Measurements from ENCODE around the gene PHF2.

The PHF2 gene

GRCh38 chr9:93659044-93659836 lies 82.9 kb downstream of the PHF2 start:
- WGBS, 2 donors (ENCODE audit: extremely low coverage in 2 of 2, insufficient read length in 2 of 2, insufficient replicate concordance in 1 of 2) = no CpG with 5 or more reads among the region's 12 CpGs
- H3K27me3 ChIP-seq (ENCODE audit: control insufficient read depth in 3 of 3, insufficient read depth in 3 of 3, low read depth in 1 of 3, low read length in 3 of 3) = no peaks in the 10 kb centered on the region

GRCh38 chr9:93659837-93660177 lies 83.4 kb downstream of the PHF2 start:
- Histone ChIP-seq H3K27ac (replicated peaks; ENCODE audit: low read length) (no peak overlapping the region), H4K91ac (ENCODE audit: low read depth, low read length, poor library complexity) (no peak overlapping the region), H3K4me2 (ENCODE audit: insufficient read depth, low read length, poor library complexity, severe bottlenecking) (no peak overlapping the region), H2AFZ (ENCODE audit: low read length) (no peak overlapping the region), H3K4me3 (ENCODE audit: low read length in 2 of 2) (no peak overlapping the region), H3K79me1 (ENCODE audit: low read depth, low read length) (peaks cover 2% of the 10 kb centered on the region), H3K36me3 (replicated peaks in 1 of 2; ENCODE audit: control insufficient read depth in 2 of 2, insufficient read depth in 2 of 2, low read length in 2 of 2) (peaks cover 18 to 91% of the 10 kb centered on the region in 2 donors), H2BK15ac (ENCODE audit: low read length) (no peak overlapping the region), H3K23ac (ENCODE audit: low read depth, low read length, poor library complexity) (no peak overlapping the region), H2BK5ac (ENCODE audit: low read length) (no peak overlapping the region), H3K9me3 (replicated peaks in 1 of 2; ENCODE audit: control insufficient read depth in 2 of 2, insufficient read depth in 1 of 2, low read depth in 1 of 2, low read length in 2 of 2) (peaks cover 0 to 4% of the 10 kb centered on the region in 2 donors), H3K18ac (ENCODE audit: low read length) (no peak overlapping the region), H2BK12ac (ENCODE audit: low read length) (no peak overlapping the region), H3K4me1 (ENCODE audit: control insufficient read depth in 2 of 2, insufficient read depth in 1 of 2, low read depth in 1 of 2, low read length in 2 of 2) (no peaks in the 10 kb centered on the region), H3K9ac (ENCODE audit: low read depth, low read length, poor library complexity) (no peak overlapping the region), H3K27me3 (ENCODE audit: control insufficient read depth in 3 of 3, insufficient read depth in 3 of 3, low read depth in 1 of 3, low read length in 3 of 3) (no peaks in the 10 kb centered on the region), H2AK5ac (ENCODE audit: low read depth, low read length) (no peak overlapping the region), H4K8ac (ENCODE audit: low read depth, low read length) (no peak overlapping the region), H2BK120ac (ENCODE audit: low read depth, low read length) (no peak overlapping the region), H3K14ac (ENCODE audit: low read length) (no peak overlapping the region), H3K4ac (ENCODE audit: low read length) (no peak overlapping the region)
- DNase-seq (ENCODE audit: low spot score) = no peak
- WGBS, 2 donors (ENCODE audit: extremely low coverage in 2 of 2, insufficient read length in 2 of 2, insufficient replicate concordance in 1 of 2) = no CpG with 5 or more reads among the region's 4 CpGs

More at GRCh38 chr9:93659044-93659836, 82.9 kb downstream of the PHF2 start:
- H3K18ac ChIP-seq (ENCODE audit: low read length) = no peak overlapping the region
- no peak overlapping the region for H2AK5ac ChIP-seq (ENCODE audit: low read depth, low read length)
- H3K4me1 ChIP-seq (ENCODE audit: control insufficient read depth in 2 of 2, insufficient read depth in 1 of 2, low read depth in 1 of 2, low read length in 2 of 2) = peaks cover 0 to 2% of the 10 kb centered on the region in 2 donors
- peak overlapping the region; percentile 50 for H3K14ac ChIP-seq (ENCODE audit: low read length)
- peaks cover 0 to 4% of the 10 kb centered on the region in 2 donors for H3K9me3 ChIP-seq (replicated peaks in 1 of 2; ENCODE audit: control insufficient read depth in 2 of 2, insufficient read depth in 1 of 2, low read depth in 1 of 2, low read length in 2 of 2)
- H3K27ac ChIP-seq (replicated peaks; ENCODE audit: low read length) = no peak overlapping the region
- H3K23ac ChIP-seq (ENCODE audit: low read depth, low read length, poor library complexity) = no peak overlapping the region
- H2BK120ac ChIP-seq (ENCODE audit: low read depth, low read length) = no peak overlapping the region
- no peak overlapping the region for H2BK12ac ChIP-seq (ENCODE audit: low read length)
- H3K36me3 ChIP-seq (replicated peaks in 1 of 2; ENCODE audit: control insufficient read depth in 2 of 2, insufficient read depth in 2 of 2, low read length in 2 of 2) = peaks cover 18 to 92% of the 10 kb centered on the region in 2 donors
- no peak for DNase-seq (ENCODE audit: low spot score)
- H3K9ac ChIP-seq (ENCODE audit: low read depth, low read length, poor library complexity) = no peak overlapping the region
- no peak overlapping the region for H3K4ac ChIP-seq (ENCODE audit: low read length)
- H4K91ac ChIP-seq (ENCODE audit: low read depth, low read length, poor library complexity) = no peak overlapping the region
- H3K79me1 ChIP-seq (ENCODE audit: low read depth, low read length) = peaks cover under 1% of the 10 kb centered on the region
- H2AFZ ChIP-seq (ENCODE audit: low read length) = no peak overlapping the region
- no peak overlapping the region for H2BK5ac ChIP-seq (ENCODE audit: low read length)
- no peak overlapping the region for H3K4me3 ChIP-seq (ENCODE audit: low read length in 2 of 2)
- H3K4me2 ChIP-seq (ENCODE audit: insufficient read depth, low read length, poor library complexity, severe bottlenecking) = no peak overlapping the region
- no peak overlapping the region for H2BK15ac ChIP-seq (ENCODE audit: low read length)
- H4K8ac ChIP-seq (ENCODE audit: low read depth, low read length) = no peak overlapping the region

GRCh38 chr9:93660352-93661046 lies 84.1 kb downstream of the PHF2 start:
- no peak overlapping the region for H2BK5ac ChIP-seq (ENCODE audit: low read length)
- H3K23ac ChIP-seq (ENCODE audit: low read depth, low read length, poor library complexity) = no peak overlapping the region
- peaks cover 2% of the 10 kb centered on the region for H3K79me1 ChIP-seq (ENCODE audit: low read depth, low read length)
- H3K9ac ChIP-seq (ENCODE audit: low read depth, low read length, poor library complexity) = no peak overlapping the region
- H2BK15ac ChIP-seq (ENCODE audit: low read length) = no peak overlapping the region
- no peak overlapping the region for H4K91ac ChIP-seq (ENCODE audit: low read depth, low read length, poor library complexity)
- whole genome bisulfite sequencing, 2 donors (ENCODE audit: extremely low coverage in 2 of 2, insufficient read length in 2 of 2, insufficient replicate concordance in 1 of 2) = no CpG with 5 or more reads among the region's 5 CpGs
- H3K4me2 ChIP-seq (ENCODE audit: insufficient read depth, low read length, poor library complexity, severe bottlenecking) = no peak overlapping the region
- H3K27ac ChIP-seq (replicated peaks; ENCODE audit: low read length) = no peak overlapping the region
- H3K27me3 ChIP-seq (ENCODE audit: control insufficient read depth in 3 of 3, insufficient read depth in 3 of 3, low read depth in 1 of 3, low read length in 3 of 3) = no peaks in the 10 kb centered on the region
- H3K9me3 ChIP-seq (replicated peaks in 1 of 2; ENCODE audit: control insufficient read depth in 2 of 2, insufficient read depth in 1 of 2, low read depth in 1 of 2, low read length in 2 of 2) = peaks cover 0 to 4% of the 10 kb centered on the region in 2 donors
- H2AK5ac ChIP-seq (ENCODE audit: low read depth, low read length) = no peak overlapping the region
- H4K8ac ChIP-seq (ENCODE audit: low read depth, low read length) = no peak overlapping the region
- peaks cover 19 to 91% of the 10 kb centered on the region in 2 donors for H3K36me3 ChIP-seq (replicated peaks in 1 of 2; ENCODE audit: control insufficient read depth in 2 of 2, insufficient read depth in 2 of 2, low read length in 2 of 2)
- no peak overlapping the region for H3K4ac ChIP-seq (ENCODE audit: low read length)
- DNase-seq (ENCODE audit: low spot score) = no peak
- no peaks in the 10 kb centered on the region for H3K4me1 ChIP-seq (ENCODE audit: control insufficient read depth in 2 of 2, insufficient read depth in 1 of 2, low read depth in 1 of 2, low read length in 2 of 2)
- no peak overlapping the region for H3K4me3 ChIP-seq (ENCODE audit: low read length in 2 of 2)
- no peak overlapping the region for H2AFZ ChIP-seq (ENCODE audit: low read length)
- peak overlapping the region; percentile 17 for H3K14ac ChIP-seq (ENCODE audit: low read length)
- H3K18ac ChIP-seq (ENCODE audit: low read length) = peak overlapping the region; percentile 77
- no peak overlapping the region for H2BK120ac ChIP-seq (ENCODE audit: low read depth, low read length)
- no peak overlapping the region for H2BK12ac ChIP-seq (ENCODE audit: low read length)

- Histone ChIP-seq H3K18ac (ENCODE audit: low read length) (no peak overlapping the region), H2BK15ac (ENCODE audit: low read length) (no peak overlapping the region), H2BK120ac (ENCODE audit: low read depth, low read length) (no peak overlapping the region)
These were observed 85.2 kb downstream of the PHF2 start for GRCh38 chr9:93661591-93661990.

More at GRCh38 chr9:93661591-93661990, 85.2 kb downstream of the PHF2 start:
- Histone ChIP-seq H4K91ac (ENCODE audit: low read depth, low read length, poor library complexity) (no peak overlapping the region), H2BK5ac (ENCODE audit: low read length) (no peak overlapping the region), H3K79me1 (ENCODE audit: low read depth, low read length) (peaks cover 2% of the 10 kb centered on the region), H3K4ac (ENCODE audit: low read length) (no peak overlapping the region), H3K23ac (ENCODE audit: low read depth, low read length, poor library complexity) (no peak overlapping the region), H3K9me3 (replicated peaks in 1 of 2; ENCODE audit: control insufficient read depth in 2 of 2, insufficient read depth in 1 of 2, low read depth in 1 of 2, low read length in 2 of 2) (peaks cover 0 to 4% of the 10 kb centered on the region in 2 donors), H3K27me3 (ENCODE audit: control insufficient read depth in 3 of 3, insufficient read depth in 3 of 3, low read depth in 1 of 3, low read length in 3 of 3) (no peaks in the 10 kb centered on the region), H2AK5ac (ENCODE audit: low read depth, low read length) (no peak overlapping the region), H3K27ac (replicated peaks; ENCODE audit: low read length) (no peak overlapping the region), H3K4me3 (ENCODE audit: low read length in 2 of 2) (no peak overlapping the region), H3K9ac (ENCODE audit: low read depth, low read length, poor library complexity) (no peak overlapping the region), H4K8ac (ENCODE audit: low read depth, low read length) (no peak overlapping the region), H3K36me3 (replicated peaks in 1 of 2; ENCODE audit: control insufficient read depth in 2 of 2, insufficient read depth in 2 of 2, low read length in 2 of 2) (peaks cover 17 to 88% of the 10 kb centered on the region in 2 donors), H3K4me1 (ENCODE audit: control insufficient read depth in 2 of 2, insufficient read depth in 1 of 2, low read depth in 1 of 2, low read length in 2 of 2) (peaks cover 0 to 2% of the 10 kb centered on the region in 2 donors), H2BK12ac (ENCODE audit: low read length) (no peak overlapping the region), H3K4me2 (ENCODE audit: insufficient read depth, low read length, poor library complexity, severe bottlenecking) (no peak overlapping the region), H3K14ac (ENCODE audit: low read length) (no peak overlapping the region), H2AFZ (ENCODE audit: low read length) (no peak overlapping the region)
- 100% methylated on average over 1 of the region's 1 CpG for WGBS, 2 donors (ENCODE audit: extremely low coverage in 2 of 2, insufficient read length in 2 of 2, insufficient replicate concordance in 1 of 2)
- DNase-seq (ENCODE audit: low spot score) = no peak
